Hepatocyte (in vitro differentiated cells): ENCODE measurements around the gene ARHGAP40. TPM values are rescaled to one million over a fixed set of nuclear protein-coding genes. Genes with fewer than 3 reads are reported as not detected.

Experiments
- DNase-seq: peaks from one replicate; pipeline ENCODE4 v3.0.0-alpha.2; 2016; ENCODE audit warnings: low spot score
- H2AFZ ChIP-seq: fragments of 200-600 bp; sonication (generic); 2 replicates; pipeline ENCODE4 v1.6.0; 2016; ENCODE audit warnings: antibody characterized with exemption, mild to moderate bottlenecking
- H3K27ac ChIP-seq: fragments of 200-600 bp; sonication (generic); 2 replicates; pipeline ENCODE4 v1.5.1; 2016; ENCODE audit warnings: mild to moderate bottlenecking
- H3K27me3 ChIP-seq: fragments of 200-600 bp; sonication (generic); 2 replicates; pipeline ENCODE4 v1.6.1; 2016
- H3K36me3 ChIP-seq: fragments of 200-600 bp; sonication (generic); replicated peaks from 2 replicates; pipeline ENCODE4 v1.5.1; 2016; ENCODE audit warnings: low read depth; ENCODE audit not compliant: insufficient read depth
- H3K4me1 ChIP-seq: fragments of 200-600 bp; sonication (generic); 2 replicates; pipeline ENCODE4 v1.5.1; 2016; ENCODE audit warnings: mild to moderate bottlenecking, moderate library complexity; ENCODE audit not compliant: insufficient read depth
- H3K4me2 ChIP-seq: fragments of 200-600 bp; sonication (generic); 2 replicates; pipeline ENCODE4 v1.6.0; 2016
- H3K4me3 ChIP-seq: fragments of 200-600 bp; sonication (generic); 2 replicates; pipeline ENCODE4 v1.5.1; 2016; ENCODE audit warnings: mild to moderate bottlenecking
- H3K79me2 ChIP-seq: fragments of 200-600 bp; sonication (generic); 2 replicates; pipeline ENCODE4 v1.6.0; 2017; ENCODE audit warnings: mild to moderate bottlenecking
- H3K9me2 ChIP-seq: fragments of 200-600 bp; sonication (generic); replicated peaks from 2 replicates; pipeline ENCODE4 v1.6.0; 2017; ENCODE audit warnings: mild to moderate bottlenecking; ENCODE audit not compliant: insufficient read depth
- H3K9me3 ChIP-seq: fragments of 200-600 bp; sonication (generic); 2 replicates; pipeline ENCODE4 v1.5.1; 2016; ENCODE audit warnings: low read depth, mild to moderate bottlenecking
- H4K20me1 ChIP-seq: fragments of 200-600 bp; sonication (generic); 2 replicates; pipeline ENCODE4 v1.6.0; 2016; ENCODE audit warnings: mild to moderate bottlenecking; ENCODE audit not compliant: insufficient read depth, poor library complexity, severe bottlenecking
- CTCF ChIP-seq: fragments of 200-600 bp; sonication (generic); IDR thresholded peaks from 2 replicates; pipeline ENCODE4 v1.5.1; 2016; ENCODE audit warnings: antibody characterized with exemption, mild to moderate bottlenecking; ENCODE audit not compliant: poor library complexity
- EZH2 ChIP-seq: fragments of 200-600 bp; sonication (generic); IDR thresholded peaks from 2 replicates; pipeline ENCODE4 v1.6.1; 2016; ENCODE audit warnings: antibody characterized with exemption, mild to moderate bottlenecking, borderline replicate concordance
- EZH2phosphoT487 ChIP-seq: fragments of 200-600 bp; sonication (generic); IDR thresholded peaks from one replicate; pipeline ENCODE4 v1.6.1; 2018; ENCODE audit warnings: antibody characterized with exemption, mild to moderate bottlenecking, low read depth, moderate library complexity; ENCODE audit not compliant: unreplicated experiment, severe bottlenecking
- WGBS: methylation state at CpG from one replicate; pipeline ENCODE4 v1.1.6; 2016; ENCODE audit warnings: low lambda C conversion rate; ENCODE audit errors: missing lambda C conversion rate; 5-methylcytosine and 5-hydroxymethylcytosine counted together
- polyA plus RNA-seq: library from polyadenylated mRNA; unstranded; fragments of >200 nt; fragmentation: Nextera tagmentation; extraction: Ambion mirVana; gene quantifications from 2 replicates; pipeline ENCODE4 v1.2.1, GENCODE V29; 2016
- total RNA-seq: library from RNA; depleted of rRNA; stranded (reverse); fragments of >200 nt; gene quantifications from 2 replicates; pipeline ENCODE4 v1.2.3, GENCODE V29; 2014

ARHGAP40 gene
- total and polyA plus RNA-seq, 2 experiments from 2014 or later, result 1.1 to 1.2 TPM

- WGBS, result 92% methylated on average over 2 of the region's 2 CpGs
- H3K4me1 ChIP-seq, result no peaks in the 10 kb centered on the region
- H3K36me3 ChIP-seq, result peaks cover 6% of the 10 kb centered on the region
- no peak overlapping the region for H3K4me2 ChIP-seq
- no peaks in the 10 kb centered on the region for H3K27me3 ChIP-seq
- no peaks in the 10 kb centered on the region for H3K9me2 ChIP-seq
- H4K20me1 ChIP-seq, result no peaks in the 10 kb centered on the region
- TF ChIP-seq EZH2phosphoT487, result no peak
- no peak for TF ChIP-seq EZH2
- TF ChIP-seq CTCF, result no peak
- H2AFZ ChIP-seq, result no peak overlapping the region
- H3K9me3 ChIP-seq, result no peaks in the 10 kb centered on the region
- no peaks in the 10 kb centered on the region for H3K79me2 ChIP-seq
- no peak overlapping the region for H3K27ac ChIP-seq
- DNase-seq, result no peak
- no peak overlapping the region for H3K4me3 ChIP-seq
These were observed 44.4 kb upstream of the ARHGAP40 start for GRCh38 chr20:38557174-38557573.

GRCh38 chr20:38558596-38559360 lies 42.8 kb upstream of the ARHGAP40 start:
- no peak for DNase-seq
- Histone ChIP-seq H3K4me3 (no peak overlapping the region), H4K20me1 (no peaks in the 10 kb centered on the region), H3K9me2 (no peaks in the 10 kb centered on the region), H3K27me3 (no peaks in the 10 kb centered on the region), H3K4me1 (no peaks in the 10 kb centered on the region), H3K79me2 (no peaks in the 10 kb centered on the region), H3K27ac (no peak overlapping the region), H3K36me3 (peaks cover 6% of the 10 kb centered on the region), H3K9me3 (no peaks in the 10 kb centered on the region), H2AFZ (no peak overlapping the region), H3K4me2 (no peak overlapping the region)
- WGBS, result 88% methylated on average over 3 of the region's 3 CpGs
- TF ChIP-seq EZH2phosphoT487 (no peak), EZH2 (no peak), CTCF (no peak)

GRCh38 chr20:38559764-38560163 lies 41.8 kb upstream of the ARHGAP40 start:
- Histone ChIP-seq H3K9me2 (no peaks in the 10 kb centered on the region), H3K27me3 (no peaks in the 10 kb centered on the region), H3K4me3 (no peak overlapping the region), H3K4me1 (no peaks in the 10 kb centered on the region), H4K20me1 (no peaks in the 10 kb centered on the region), H3K4me2 (no peak overlapping the region), H2AFZ (no peak overlapping the region), H3K36me3 (peaks cover 6% of the 10 kb centered on the region), H3K79me2 (no peaks in the 10 kb centered on the region), H3K27ac (no peak overlapping the region), H3K9me3 (no peaks in the 10 kb centered on the region)
- TF ChIP-seq EZH2phosphoT487, result no peak
- no peak for TF ChIP-seq EZH2
- no peak for DNase-seq
- WGBS, result 84% methylated on average over 3 of the region's 3 CpGs

GRCh38 chr20:38563802-38564431 lies 37.7 kb upstream of the ARHGAP40 start:
- WGBS, result 95% methylated on average over 6 of the region's 6 CpGs
- H3K27me3 ChIP-seq, result no peaks in the 10 kb centered on the region
- H3K27ac ChIP-seq, result no peak overlapping the region
- H2AFZ ChIP-seq, result no peak overlapping the region
- no peaks in the 10 kb centered on the region for H3K9me3 ChIP-seq
- TF ChIP-seq CTCF (no peak), EZH2 (no peak), EZH2phosphoT487 (no peak)
- no peaks in the 10 kb centered on the region for H3K4me1 ChIP-seq
- H3K79me2 ChIP-seq, result no peaks in the 10 kb centered on the region
- peaks cover under 1% of the 10 kb centered on the region for H3K36me3 ChIP-seq
- H3K9me2 ChIP-seq, result no peaks in the 10 kb centered on the region
- no peak for DNase-seq
- no peak overlapping the region for H3K4me3 ChIP-seq
- H3K4me2 ChIP-seq, result no peak overlapping the region
- no peaks in the 10 kb centered on the region for H4K20me1 ChIP-seq
